T-cell (primary cell): ENCODE results near the gene NISCH. TPM values are rescaled to one million over a fixed set of nuclear protein-coding genes. Genes with fewer than 3 reads are reported as not detected.

Experiments
- ATAC-seq, 4 experiments: fragments of 200-7000 bp in 3 of 4; fragments of 150-1000 bp in 1 of 4; cut with Tn5 transposase; replicated peaks in 1 of 4; 1 replicate in 3 of 4; 2 replicates in 1 of 4; pipeline ENCODE4 v1.10.0; 2021; ENCODE audit warnings: moderate library complexity in 3 of 4, mild to moderate bottlenecking in 2 of 4, moderate number of reproducible peaks in 1 of 4
- CTCF ChIA-PET, 2 donors: fragments of 300-600 bp; sonication (Branson Sonifier 250); formaldehyde crosslinking; loops; one replicate each; lab custom pipeline; 2022; ENCODE audit warnings: antibody characterized with exemption in 2 of 2; lab: Charles Lee
- POLR2A ChIA-PET, 2 donors: fragments of 300-600 bp; sonication (Branson Sonifier 250); formaldehyde crosslinking; loops; one replicate each; lab custom pipeline; 2022; ENCODE audit warnings: antibody characterized with exemption in 2 of 2; lab: Charles Lee
- DNase-seq, 35 experiments: peaks; one replicate each; pipeline versions ENCODE4 v3.0.0 to v3.0.0-alpha.2; 2013 to 2023
- H3K27ac ChIP-seq: one replicate; pipeline ENCODE4 v1.5.1; 2013; ENCODE audit warnings: low read length
- H3K27me3 ChIP-seq, 2 experiments: replicated peaks in 1 of 2; 1 replicate in 1 of 2; 2 replicates in 1 of 2; pipeline versions ENCODE4 v1.6.1 to v1.7.0; 2013; ENCODE audit warnings: low read length in 1 of 2, mixed read lengths in 1 of 2; ENCODE audit not compliant: control insufficient read depth in 2 of 2, insufficient read depth in 2 of 2; ENCODE audit errors: extremely low read depth in 1 of 2
- H3K36me3 ChIP-seq, 2 donors: 1 replicate in 1 of 2; 2 replicates in 1 of 2; pipeline versions ENCODE4 v1.6.1 to v1.7.0; 2013; ENCODE audit warnings: low read length in 1 of 2; ENCODE audit not compliant: control insufficient read depth in 2 of 2, insufficient read depth in 1 of 2; ENCODE audit errors: extremely low read depth in 1 of 2
- H3K4me1 ChIP-seq, 2 experiments: 1 replicate in 1 of 2; 2 replicates in 1 of 2; pipeline versions ENCODE4 v1.6.1 to v1.7.0; 2013; ENCODE audit warnings: low read length in 2 of 2, mixed read lengths in 1 of 2; ENCODE audit not compliant: insufficient read depth in 2 of 2, control insufficient read depth in 1 of 2; ENCODE audit errors: extremely low read depth in 1 of 2
- H3K4me3 ChIP-seq, 2 donors: 1 replicate in 1 of 2; 2 replicates in 1 of 2; pipeline versions ENCODE4 v1.5.1 to v1.7.0; 2013; ENCODE audit warnings: mild to moderate bottlenecking in 2 of 2, low read length in 1 of 2, moderate library complexity in 1 of 2; ENCODE audit not compliant: control insufficient read depth in 1 of 2; ENCODE audit errors: extremely low read depth in 1 of 2
- H3K9me3 ChIP-seq: 2 replicates; pipeline ENCODE4 v1.7.0; 2013
- H3K27ac Mint-ChIP-seq, 2 donors: one replicate each; pipeline ENCODE4 v1.8.0; 2020 to 2021; ENCODE audit warnings: mild to moderate bottlenecking in 2 of 2, mixed read lengths in 2 of 2
- H3K27me3 Mint-ChIP-seq, 2 donors: one replicate each; pipeline ENCODE4 v1.8.0; 2021 to 2022; ENCODE audit warnings: mixed read lengths in 2 of 2
- H3K36me3 Mint-ChIP-seq: one replicate; pipeline ENCODE4 v1.8.0; 2021; ENCODE audit warnings: mixed read lengths
- H3K4me1 Mint-ChIP-seq, 3 donors: one replicate each; pipeline ENCODE4 v1.8.0; 2020 to 2022; ENCODE audit warnings: mixed read lengths in 3 of 3, mild to moderate bottlenecking in 1 of 3
- H3K4me3 Mint-ChIP-seq, 3 donors: one replicate each; pipeline ENCODE4 v1.8.0; 2020 to 2022; ENCODE audit warnings: mild to moderate bottlenecking in 3 of 3, mixed read lengths in 3 of 3, moderate library complexity in 3 of 3
- H3K9me3 Mint-ChIP-seq, 3 donors: one replicate each; pipeline ENCODE4 v1.8.0; 2020 to 2022; ENCODE audit warnings: mixed read lengths in 3 of 3
- WGBS: methylation state at CpG from one replicate; pipeline ENCODE4 v1.1.5; 2013; ENCODE audit warnings: missing lambda C conversion rate; ENCODE audit not compliant: insufficient coverage; 5-methylcytosine and 5-hydroxymethylcytosine counted together
- total RNA-seq, 35 experiments: library from RNA in 6 of 35; stranded (reverse) in 6 of 35; fragments of 120-200 nt in 1 of 35; gene quantifications; one replicate each; pipeline versions ENCODE4 v1.2.1 to v1.2.4 and lab custom pipeline; 2013 to 2026

The NISCH gene
- total RNA-seq, 5 donors from 2014 or later (not counting 1 experiment from before 2014, with no cell fraction given): 152 to 171 (median 157) TPM

GRCh38 chr3:52452570-52453221 is 2.7 kb upstream of the NISCH start:
- CTCF ChIA-PET: interaction anchor here in 1 of 2 donors (0.7 kb wide), 1 partner anchor 37 kb away, joined by 4 read pairs; no protein-coding TSS in a partner anchor
- ATAC-seq: no peak

GRCh38 chr3:52453496-52454249 is 1.7 kb upstream of the NISCH start, which contains the start of gene TNNC1:
Gene TNNC1 (minus strand): TSS chr3:52454041. CDS start chr3:52454015, 26 bp downstream.
- ChIA-PET CTCF (interaction anchor here (0.6 to 0.7 kb wide), 3 partner anchors 38 to 780 kb away, joined by 4 to 11 read pairs (median 5); no protein-coding TSS in a partner anchor), POLR2A (interaction anchor here in 1 of 2 donors (0.6 kb wide), 1 partner anchor 59 kb away, joined by 3 read pairs; no protein-coding TSS in a partner anchor)
- peaks cover 9% of the 10 kb centered on the region for H3K36me3 Mint-ChIP-seq
- Histone ChIP-seq H3K9me3 (no peaks in the 10 kb centered on the region), H3K27ac (peak within 1 kb of the TSS; percentile 99), H3K4me3 (peak within 1 kb of the TSS; percentile 53 to 97), H3K36me3 (peaks cover 4 to 5% of the 10 kb centered on the region in 2 donors), H3K4me1 (peaks cover 12 to 44% of the 10 kb centered on the region in 2 experiments), H3K27me3 (no peaks in the 10 kb centered on the region)
- no peaks in the 10 kb centered on the region for H3K27me3 Mint-ChIP-seq
- peak within 1 kb of the TSS; percentile 97 to 98 for H3K27ac Mint-ChIP-seq
- peak within 1 kb of the TSS; percentile 89 to 98 (median 91) for H3K4me3 Mint-ChIP-seq
- peaks cover 30 to 44% (median 40%) of the 10 kb centered on the region in 3 donors for H3K4me1 Mint-ChIP-seq
- 77% methylated on average over 10 of the region's 16 CpGs for WGBS
- DNase-seq (no peak), ATAC-seq (no peak)
- no peaks in the 10 kb centered on the region for H3K9me3 Mint-ChIP-seq

More at GRCh38 chr3:52452570-52453221, 2.7 kb upstream of the NISCH start:
- Mint-ChIP-seq H3K36me3 (peaks cover 2% of the 10 kb centered on the region), H3K27me3 (no peaks in the 10 kb centered on the region), H3K9me3 (no peaks in the 10 kb centered on the region), H3K27ac (peak overlapping the region in 1 of 2 donors; percentile 34), H3K4me1 (peaks cover 32 to 36% (median 33%) of the 10 kb centered on the region in 3 donors), H3K4me3 (no peak overlapping the region)
- peaks cover 0 to 4% of the 10 kb centered on the region in 2 donors for H3K36me3 ChIP-seq
- H3K27ac ChIP-seq: no peak overlapping the region
- 82% methylated on average over 9 of the region's 11 CpGs for WGBS
- H3K4me1 ChIP-seq: peaks cover 12 to 42% of the 10 kb centered on the region in 2 experiments
- no peak for DNase-seq
- no peak overlapping the region for H3K4me3 ChIP-seq
- H3K27me3 ChIP-seq: no peaks in the 10 kb centered on the region
- H3K9me3 ChIP-seq: no peaks in the 10 kb centered on the region
- POLR2A ChIA-PET: interaction anchor here in 1 of 2 donors (0.6 kb wide), 1 partner anchor 58 kb away, joined by 3 read pairs; no protein-coding TSS in a partner anchor

GRCh38 chr3:52454250-52454937 is 1.0 kb upstream of the NISCH start:
- POLR2A ChIA-PET: no interaction called here
- peak overlapping the region; percentile 97 to 98 for H3K27ac Mint-ChIP-seq

GRCh38 chr3:52454938-52455282 is 494 bp upstream of the NISCH start:
- Mint-ChIP-seq H3K9me3 (no peaks in the 10 kb centered on the region), H3K4me1 (peaks cover 30 to 48% (median 41%) of the 10 kb centered on the region in 3 donors), H3K27ac (peak overlapping the region; percentile 97 to 98), H3K27me3 (no peaks in the 10 kb centered on the region), H3K4me3 (peak overlapping the region; percentile 89 to 98 (median 91)), H3K36me3 (peaks cover 12% of the 10 kb centered on the region)
- 24% methylated on average over 8 of the region's 11 CpGs for WGBS
- no peaks in the 10 kb centered on the region for H3K27me3 ChIP-seq
- peaks cover 4 to 11% of the 10 kb centered on the region in 2 donors for H3K36me3 ChIP-seq
- POLR2A ChIA-PET: no interaction called here
- H3K4me1 ChIP-seq: peaks cover 12 to 50% of the 10 kb centered on the region in 2 experiments
- H3K9me3 ChIP-seq: no peaks in the 10 kb centered on the region
- CTCF ChIA-PET: no interaction called here
- H3K27ac ChIP-seq: peak overlapping the region; percentile 99
- DNase-seq: peak in 2 of 35 experiments; percentile 8 to 9
- ATAC-seq: peak in 3 of 4 experiments; percentile 8 to 15 (median 8)
- peak overlapping the region; percentile 53 to 97 for H3K4me3 ChIP-seq

More at GRCh38 chr3:52454250-52454937, 1.0 kb upstream of the NISCH start:
- Mint-ChIP-seq H3K36me3 (peaks cover 12% of the 10 kb centered on the region), H3K4me1 (peaks cover 30 to 46% (median 41%) of the 10 kb centered on the region in 3 donors), H3K4me3 (peak overlapping the region; percentile 89 to 98 (median 91)), H3K27me3 (no peaks in the 10 kb centered on the region), H3K9me3 (no peaks in the 10 kb centered on the region)
- Histone ChIP-seq H3K27ac (peak overlapping the region; percentile 99), H3K4me3 (peak overlapping the region; percentile 53 to 97), H3K9me3 (no peaks in the 10 kb centered on the region), H3K36me3 (peaks cover 4 to 11% of the 10 kb centered on the region in 2 donors), H3K4me1 (peaks cover 12 to 50% of the 10 kb centered on the region in 2 experiments), H3K27me3 (no peaks in the 10 kb centered on the region)
- WGBS: 64% methylated on average over 8 of the region's 8 CpGs
- CTCF ChIA-PET: interaction anchor here in 1 of 2 donors (0.6 kb wide), 2 partner anchors 43 to 781 kb away, joined by 5 to 11 read pairs; no protein-coding TSS in a partner anchor
- DNase-seq: peak in 2 of 35 experiments; percentile 8 to 16
- no peak for ATAC-seq

GRCh38 chr3:52456169-52456799 is 880 bp downstream of the NISCH start:
- DNase-seq: peak in 2 of 35 experiments; percentile 23 to 28
- Mint-ChIP-seq H3K27ac (peak overlapping the region; percentile 95 to 97), H3K9me3 (no peaks in the 10 kb centered on the region), H3K4me3 (peak overlapping the region; percentile 89 to 98 (median 91)), H3K36me3 (peaks cover 15% of the 10 kb centered on the region), H3K4me1 (peaks cover 30 to 48% (median 43%) of the 10 kb centered on the region in 3 donors), H3K27me3 (no peaks in the 10 kb centered on the region)
- Histone ChIP-seq H3K9me3 (no peaks in the 10 kb centered on the region), H3K27me3 (no peaks in the 10 kb centered on the region), H3K4me1 (peaks cover 12 to 50% of the 10 kb centered on the region in 2 experiments), H3K4me3 (peak overlapping the region; percentile 79 to 97), H3K27ac (peak overlapping the region; percentile 88), H3K36me3 (peaks cover 8 to 23% of the 10 kb centered on the region in 2 donors)
- ChIA-PET CTCF (no interaction called here), POLR2A (interaction anchor here in 1 of 2 donors (0.6 kb wide), 1 partner anchor 238 kb away, joined by 3 read pairs; no protein-coding TSS in a partner anchor)
- 33% methylated on average over 4 of the region's 13 CpGs for WGBS
- ATAC-seq: no peak
